SJSA1 (cell line): ENCODE data around the gene PRR20A. TPM values are rescaled to one million over a fixed set of nuclear protein-coding genes. Genes with fewer than 3 reads are reported as not detected.

Experiments
- total RNA-seq: library from RNA; depleted of rRNA; stranded (reverse); fragments of >200 nt; shearing (Covaris generic); gene quantifications from 2 replicates; pipeline ENCODE4 v1.2.3, GENCODE V29; 2014; rRNA removed

Gene PRR20A
- total RNA-seq, 1 experiment from 2014 or later, result not detected

Other genes starting within 250 kb of the PRR20A start
- gene PRR20B, start 6.6 kb downstream of the PRR20A start, total RNA-seq, result not detected in 2 replicates
- gene PRR20C, start 13.1 kb downstream of the PRR20A start, total RNA-seq, result not detected in 2 replicates
- not detected in 2 replicates for gene PRR20D, start 19.7 kb downstream of the PRR20A start, total RNA-seq
- gene PRR20E, start 26.3 kb downstream of the PRR20A start, total RNA-seq, result not detected in 2 replicates